Coronary artery (tissue), 2 donors: ENCODE results near the gene CLASP2.

ENCODE experiments used
- DNase-seq: peaks from one replicate; pipeline ENCODE4 v3.0.0-alpha.2; 2017; ENCODE audit warnings: low spot score
- H3K27ac ChIP-seq, 2 donors: fragments of 200-600 bp; sonication (generic); one replicate each; pipeline ENCODE4 v1.5.1; 2016 to 2019
- H3K4me3 ChIP-seq: fragments of 200-600 bp; sonication (generic); 2 replicates; pipeline ENCODE4 v1.5.1; 2016; ENCODE audit warnings: mild to moderate bottlenecking, moderate library complexity
- TF ChIP-seq, protein P1 (sequence below): fragments of 200-600 bp; sonication (generic); IDR thresholded peaks from one replicate; pipeline ENCODE4 v1.5.1; 2019; ENCODE audit warnings: antibody characterized with exemption

Gene CLASP2

DNA sequence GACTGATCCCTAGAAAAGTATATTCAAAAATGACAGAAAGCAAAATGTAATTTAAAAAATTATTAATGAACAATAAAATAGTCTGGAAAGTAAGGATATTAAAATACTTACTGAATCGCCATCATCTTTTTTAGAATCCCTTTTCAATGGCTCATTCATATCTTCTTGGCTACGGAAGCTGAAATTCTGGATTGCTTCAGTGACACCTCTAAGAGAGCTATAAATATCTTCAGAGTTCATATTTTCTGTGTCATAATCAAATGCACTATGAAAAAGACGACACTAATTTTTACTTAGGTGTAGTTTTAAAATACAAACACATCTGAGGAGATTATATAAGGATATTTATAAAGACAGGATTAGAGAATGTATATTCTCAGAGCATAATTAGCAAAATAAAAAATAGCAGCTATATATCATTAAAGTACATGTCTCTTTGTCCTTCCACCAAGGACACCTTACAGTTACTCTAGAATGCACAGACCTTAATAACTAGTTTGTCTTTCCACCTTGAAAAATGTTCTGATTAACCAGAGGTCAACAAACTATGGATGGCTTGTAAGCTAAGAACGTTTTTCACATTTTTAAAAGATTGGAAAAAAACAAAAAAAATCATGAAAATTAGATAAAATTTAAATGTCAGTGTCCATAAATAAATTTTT lies 179.2 kb downstream of the CLASP2 start:
- no peak overlapping the region for H3K27ac ChIP-seq
- no peak for DNase-seq
- TF ChIP-seq, protein P1, sequence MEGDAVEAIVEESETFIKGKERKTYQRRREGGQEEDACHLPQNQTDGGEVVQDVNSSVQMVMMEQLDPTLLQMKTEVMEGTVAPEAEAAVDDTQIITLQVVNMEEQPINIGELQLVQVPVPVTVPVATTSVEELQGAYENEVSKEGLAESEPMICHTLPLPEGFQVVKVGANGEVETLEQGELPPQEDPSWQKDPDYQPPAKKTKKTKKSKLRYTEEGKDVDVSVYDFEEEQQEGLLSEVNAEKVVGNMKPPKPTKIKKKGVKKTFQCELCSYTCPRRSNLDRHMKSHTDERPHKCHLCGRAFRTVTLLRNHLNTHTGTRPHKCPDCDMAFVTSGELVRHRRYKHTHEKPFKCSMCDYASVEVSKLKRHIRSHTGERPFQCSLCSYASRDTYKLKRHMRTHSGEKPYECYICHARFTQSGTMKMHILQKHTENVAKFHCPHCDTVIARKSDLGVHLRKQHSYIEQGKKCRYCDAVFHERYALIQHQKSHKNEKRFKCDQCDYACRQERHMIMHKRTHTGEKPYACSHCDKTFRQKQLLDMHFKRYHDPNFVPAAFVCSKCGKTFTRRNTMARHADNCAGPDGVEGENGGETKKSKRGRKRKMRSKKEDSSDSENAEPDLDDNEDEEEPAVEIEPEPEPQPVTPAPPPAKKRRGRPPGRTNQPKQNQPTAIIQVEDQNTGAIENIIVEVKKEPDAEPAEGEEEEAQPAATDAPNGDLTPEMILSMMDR: no peak
- no peak overlapping the region for H3K4me3 ChIP-seq

DNA sequence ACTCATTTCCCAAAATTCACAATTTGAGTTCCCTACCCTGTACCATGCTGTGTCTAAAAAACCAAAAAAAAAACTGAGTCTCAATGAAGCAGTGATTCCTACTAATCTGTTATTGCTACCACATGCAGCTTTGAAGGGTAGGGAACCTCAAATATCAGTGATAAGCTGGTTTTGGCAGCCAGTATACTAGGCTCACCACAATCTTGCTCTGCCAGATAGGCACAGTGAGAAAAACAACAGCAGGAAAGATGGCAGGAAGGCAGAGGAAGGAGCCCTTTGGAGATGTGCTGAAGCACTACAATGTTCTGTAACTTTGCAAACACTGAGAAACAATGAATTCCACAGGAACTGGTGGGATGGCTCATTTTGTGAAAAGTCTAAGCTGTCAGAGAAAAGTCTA lies 180.9 kb downstream of the CLASP2 start:
- TF ChIP-seq, protein P1: no peak
- Histone ChIP-seq H3K4me3 (no peak overlapping the region), H3K27ac (no peak overlapping the region)
- no peak for DNase-seq

DNA sequence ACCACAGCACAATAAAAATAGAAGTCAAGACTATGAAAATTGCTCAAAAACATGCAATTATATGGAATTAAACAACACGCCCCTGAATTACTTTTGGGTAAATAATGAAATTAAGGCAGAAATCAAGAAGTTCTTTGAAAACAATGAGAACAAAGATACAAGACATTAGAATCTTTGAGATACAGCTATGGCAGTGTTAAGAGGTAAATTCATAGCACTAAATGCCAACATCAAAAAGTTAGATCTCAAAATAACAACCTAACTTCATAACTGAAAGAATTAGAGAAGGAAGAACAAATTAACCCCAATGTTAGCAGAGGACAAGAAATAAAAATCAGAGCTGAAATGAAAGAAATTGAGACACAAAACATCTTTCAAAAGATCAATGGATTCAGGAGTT lies 191.3 kb downstream of the CLASP2 start:
- no peak overlapping the region for H3K4me3 ChIP-seq
- no peak overlapping the region for H3K27ac ChIP-seq
- TF ChIP-seq, protein P1: no peak
- no peak for DNase-seq

DNA sequence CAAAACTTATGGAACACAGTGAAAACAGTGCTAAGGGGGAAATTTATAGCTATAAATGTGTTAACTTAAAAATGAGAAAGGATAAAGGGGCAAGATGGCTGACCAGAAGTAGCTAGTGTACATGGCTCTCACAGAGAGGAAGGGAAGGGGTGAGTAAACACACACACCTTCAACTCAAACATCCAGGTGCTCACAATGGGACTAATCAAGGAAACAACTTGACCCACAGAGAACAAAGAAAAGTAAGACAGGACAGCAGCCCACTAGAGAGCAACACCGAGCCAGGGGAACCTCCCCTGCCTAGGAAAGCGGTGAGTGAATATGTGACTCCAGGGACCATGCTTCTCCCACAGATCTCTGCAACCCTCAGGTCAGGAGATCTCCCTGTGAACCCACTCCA lies 192.8 kb downstream of the CLASP2 start:
- DNase-seq: no peak
- Histone ChIP-seq H3K4me3 (no peak overlapping the region), H3K27ac (no peak overlapping the region)
- TF ChIP-seq, protein P1: no peak

DNA sequence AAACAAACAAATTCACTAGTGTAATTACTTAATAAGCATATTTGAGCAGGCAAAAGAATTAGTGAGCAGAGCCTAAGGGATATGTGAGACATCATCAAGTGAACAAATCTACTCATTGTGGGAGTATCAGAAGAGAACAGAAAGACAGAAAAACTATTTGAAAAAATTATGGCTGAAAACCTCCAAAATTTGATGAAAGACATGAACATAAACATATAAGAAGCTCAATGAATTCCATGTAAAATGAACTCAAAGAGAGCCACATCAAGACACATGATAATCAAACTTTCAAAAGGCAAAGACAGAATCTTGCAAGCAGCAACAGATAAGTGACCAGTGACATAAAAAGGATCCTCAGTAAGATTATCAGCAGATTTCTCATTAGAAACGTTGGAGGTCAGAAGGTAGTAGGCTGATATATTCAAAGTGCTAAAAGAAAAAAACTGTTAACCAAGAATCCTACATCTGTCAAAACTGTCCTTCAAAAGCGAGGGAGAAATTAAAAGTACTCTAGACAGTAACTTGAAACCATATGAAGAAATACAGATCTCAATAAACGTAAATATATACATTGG lies 194.9 kb downstream of the CLASP2 start:
- TF ChIP-seq, protein P1: no peak
- Histone ChIP-seq H3K4me3 (no peak overlapping the region), H3K27ac (no peak overlapping the region)
- no peak for DNase-seq

DNA sequence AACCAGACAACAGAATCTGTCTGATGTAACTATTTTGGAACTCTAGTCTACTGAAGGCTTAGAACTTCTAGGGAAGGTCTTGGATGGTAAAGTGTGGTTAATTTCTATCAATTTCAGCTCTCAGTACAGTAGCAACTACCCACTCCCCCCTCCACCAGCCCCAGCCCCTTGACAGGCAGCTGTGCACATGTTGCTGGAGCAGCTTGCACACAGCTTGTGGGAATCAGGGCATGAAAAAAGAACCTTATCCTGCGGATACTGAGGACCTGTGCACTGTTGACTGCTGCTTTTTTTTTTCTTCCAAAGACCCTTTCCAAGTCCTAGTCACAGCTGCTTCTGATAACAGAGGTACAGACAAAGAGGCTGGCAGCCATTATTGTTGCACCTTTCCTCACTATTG lies 196.3 kb downstream of the CLASP2 start:
- TF ChIP-seq, protein P1: no peak
- DNase-seq: no peak
- no peak overlapping the region for H3K27ac ChIP-seq

DNA sequence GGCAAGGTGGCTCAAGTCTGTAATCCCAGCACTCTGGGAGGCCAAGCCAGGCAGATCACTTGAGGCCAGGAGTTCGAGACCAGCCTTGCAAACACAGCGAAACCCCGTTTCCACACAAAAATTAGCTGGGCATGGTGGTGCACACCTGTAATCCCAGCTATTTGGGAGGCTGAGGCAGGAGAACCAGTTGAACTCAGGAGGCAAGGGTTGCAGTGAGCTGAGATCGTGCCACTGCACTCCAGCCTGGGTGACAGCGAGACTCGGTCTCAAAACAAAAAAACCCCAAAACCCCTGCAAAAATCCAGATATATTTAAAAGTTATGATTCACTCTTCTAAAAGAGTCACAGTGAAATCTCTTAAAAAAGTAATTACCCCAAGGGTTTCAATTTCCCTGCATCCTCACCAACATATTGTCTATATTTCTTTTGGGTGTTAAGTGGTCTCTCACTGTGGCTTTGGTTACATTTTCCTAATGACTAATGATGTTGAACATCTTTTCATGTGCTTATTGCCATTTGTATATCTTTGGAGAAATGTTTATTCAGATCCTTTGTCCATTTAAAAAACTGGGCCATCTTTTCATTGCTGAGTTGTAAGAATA lies 204.7 kb downstream of the CLASP2 start:
- TF ChIP-seq, protein P1: no peak
- no peak for DNase-seq
- Histone ChIP-seq H3K4me3 (no peak overlapping the region), H3K27ac (no peak overlapping the region)

More for the DNA sequence above, 196.3 kb downstream of the CLASP2 start:
- no peak overlapping the region for H3K4me3 ChIP-seq
